Left lung (tissue), 10 donors: Measurements from ENCODE around the gene GATA6. TPM values are rescaled to one million over a fixed set of nuclear protein-coding genes. Genes with fewer than 3 reads are reported as not detected.

Source experiments
- ATAC-seq: fragments of 200-7000 bp; cut with Tn5 transposase; one replicate; pipeline ENCODE4 v1.9.1; 2020; ENCODE audit warnings: moderate library complexity
- DNase-seq, 4 donors: peaks; one replicate each; pipeline ENCODE4 v3.0.0-alpha.2; 2013 to 2020
- H3K27ac ChIP-seq, 2 donors: fragments of 200-600 bp; sonication (generic) in 1 of 2; one replicate each; pipeline versions ENCODE4 v1.5.0 to v1.8.0; 2020 to 2021
- H3K27me3 ChIP-seq, 2 donors: fragments of 200-600 bp; sonication (generic) in 1 of 2; one replicate each; pipeline versions ENCODE4 v1.5.0 to v1.8.0; 2020 to 2021
- H3K36me3 ChIP-seq, 2 donors: fragments of 200-600 bp; sonication (generic) in 1 of 2; one replicate each; pipeline versions ENCODE4 v1.5.0 to v1.8.0; 2020 to 2021
- H3K4me1 ChIP-seq, 2 donors: fragments of 200-600 bp; one replicate each; pipeline ENCODE4 v1.8.0; 2021
- H3K4me3 ChIP-seq, 2 donors: fragments of 200-600 bp; sonication (generic) in 1 of 2; one replicate each; pipeline versions ENCODE4 v1.5.0 to v1.8.0; 2020 to 2021; ENCODE audit warnings: mild to moderate bottlenecking in 1 of 2
- H3K9me3 ChIP-seq, 2 donors: fragments of 200-600 bp; sonication (generic) in 1 of 2; one replicate each; pipeline versions ENCODE4 v1.5.0 to v1.8.0; 2020 to 2021
- intact Hi-C, 2 donors: fragments of 100-400 bp; cut with DNase I; formaldehyde crosslinking; loops; one replicate each; pipeline versions ENCODE4 v1.11.2 to v1.14.2; 2022
- polyA plus RNA-seq, 6 donors: library from polyadenylated mRNA; unstranded; fragments of 120-200 nt; gene quantifications; one replicate each; pipeline ENCODE4 v1.2.1, GENCODE V29; 2013; ENCODE audit not compliant: insufficient read length in 6 of 6
- total RNA-seq, 2 donors: library from RNA; stranded (reverse); fragmentation: NEBNext Ultra II Directional; extraction: Animal tissue kit (Norgen Biotek cat#: 25700); gene quantifications; one replicate each; pipeline ENCODE4 v1.2.1, GENCODE V29; 2021
- TF ChIP-seq, protein P1 (sequence below), 2 donors: fragments of 200-600 bp; sonication (generic) in 1 of 2; IDR thresholded peaks; one replicate each; pipeline versions ENCODE4 v1.5.0 to v1.8.0; 2021; ENCODE audit warnings: antibody characterized with exemption in 2 of 2
- donor health status: DM: no; HTN: yes; CAD: no.
- donor health status: DM: no; HTN: no; CAD: no.

Gene GATA6
- total and polyA plus RNA-seq, 8 donors, result 20.6 to 71.3 (median 56.8) TPM

GRCh38 chr18:22185273-22185672 lies 15.9 kb downstream of the GATA6 start:
- peak in 1 of 4 donors; percentile 46 for DNase-seq
- intact Hi-C loops, result no loop called here
- peak overlapping the region; percentile 24 to 33 for H3K27ac ChIP-seq
- no peak overlapping the region for H3K4me3 ChIP-seq
- no peaks in the 10 kb centered on the region for H3K27me3 ChIP-seq
- H3K4me1 ChIP-seq, result peaks cover 24 to 25% of the 10 kb centered on the region in 2 donors
- H3K9me3 ChIP-seq, result no peaks in the 10 kb centered on the region
- peaks cover 0 to 21% of the 10 kb centered on the region in 2 donors for H3K36me3 ChIP-seq
- ATAC-seq, result no peak
- TF ChIP-seq, protein P1, sequence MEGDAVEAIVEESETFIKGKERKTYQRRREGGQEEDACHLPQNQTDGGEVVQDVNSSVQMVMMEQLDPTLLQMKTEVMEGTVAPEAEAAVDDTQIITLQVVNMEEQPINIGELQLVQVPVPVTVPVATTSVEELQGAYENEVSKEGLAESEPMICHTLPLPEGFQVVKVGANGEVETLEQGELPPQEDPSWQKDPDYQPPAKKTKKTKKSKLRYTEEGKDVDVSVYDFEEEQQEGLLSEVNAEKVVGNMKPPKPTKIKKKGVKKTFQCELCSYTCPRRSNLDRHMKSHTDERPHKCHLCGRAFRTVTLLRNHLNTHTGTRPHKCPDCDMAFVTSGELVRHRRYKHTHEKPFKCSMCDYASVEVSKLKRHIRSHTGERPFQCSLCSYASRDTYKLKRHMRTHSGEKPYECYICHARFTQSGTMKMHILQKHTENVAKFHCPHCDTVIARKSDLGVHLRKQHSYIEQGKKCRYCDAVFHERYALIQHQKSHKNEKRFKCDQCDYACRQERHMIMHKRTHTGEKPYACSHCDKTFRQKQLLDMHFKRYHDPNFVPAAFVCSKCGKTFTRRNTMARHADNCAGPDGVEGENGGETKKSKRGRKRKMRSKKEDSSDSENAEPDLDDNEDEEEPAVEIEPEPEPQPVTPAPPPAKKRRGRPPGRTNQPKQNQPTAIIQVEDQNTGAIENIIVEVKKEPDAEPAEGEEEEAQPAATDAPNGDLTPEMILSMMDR (IDR thresholded peaks at IDR 0.05), result no peak

- Histone ChIP-seq H3K36me3 (peaks cover 0 to 21% of the 10 kb centered on the region in 2 donors), H3K4me1 (peaks cover 25% of the 10 kb centered on the region in 2 donors)
- ATAC-seq, result peak; percentile 44
These were observed 16.5 kb downstream of the GATA6 start for GRCh38 chr18:22185771-22186386.

DNA sequence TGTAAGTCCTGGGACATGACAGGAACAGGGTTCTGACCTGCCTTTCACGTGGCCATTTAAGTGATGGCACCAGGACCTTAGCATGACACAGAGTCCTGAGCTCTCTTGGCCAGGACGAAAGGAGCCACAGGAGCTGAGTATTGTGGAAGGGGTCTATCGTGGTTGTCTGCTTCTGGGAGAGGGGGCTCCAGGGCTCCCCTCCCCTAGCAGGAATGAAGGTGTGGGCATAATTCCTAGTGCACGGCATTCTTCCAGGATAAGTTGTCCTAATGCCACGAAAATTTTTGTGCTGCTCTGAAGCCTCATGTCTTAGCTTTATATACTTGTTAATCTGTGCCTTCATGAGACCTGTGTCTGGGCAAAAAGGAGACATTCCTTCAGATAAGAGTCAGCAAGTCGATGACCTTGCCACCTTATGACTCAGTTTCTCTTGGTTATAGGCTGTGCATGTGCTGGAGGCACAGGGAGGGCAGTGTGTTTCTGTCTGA lies 17.1 kb downstream of the GATA6 start:
- H3K9me3 ChIP-seq, result no peaks in the 10 kb centered on the region
- H3K27ac ChIP-seq, result peak overlapping the region in 1 of 2 donors; percentile 2
- TF ChIP-seq, protein P1 (IDR thresholded peaks at IDR 0.05), result no peak
- DNase-seq, result no peak
- no peak for ATAC-seq
- H3K36me3 ChIP-seq, result peaks cover 0 to 18% of the 10 kb centered on the region in 2 donors
- H3K27me3 ChIP-seq, result no peaks in the 10 kb centered on the region
- intact Hi-C loops, result no loop called here
- no peak overlapping the region for H3K4me3 ChIP-seq
- H3K4me1 ChIP-seq, result peaks cover 25% of the 10 kb centered on the region in 2 donors

More at GRCh38 chr18:22185771-22186386, 16.5 kb downstream of the GATA6 start:
- H3K27me3 ChIP-seq, result no peaks in the 10 kb centered on the region
- intact Hi-C loops, result no loop called here
- H3K9me3 ChIP-seq, result no peaks in the 10 kb centered on the region
- TF ChIP-seq, protein P1 (IDR thresholded peaks at IDR 0.05), result no peak
- H3K4me3 ChIP-seq, result no peak overlapping the region
- no peak for DNase-seq
- H3K27ac ChIP-seq, result peak overlapping the region; percentile 24 to 33

DNA sequence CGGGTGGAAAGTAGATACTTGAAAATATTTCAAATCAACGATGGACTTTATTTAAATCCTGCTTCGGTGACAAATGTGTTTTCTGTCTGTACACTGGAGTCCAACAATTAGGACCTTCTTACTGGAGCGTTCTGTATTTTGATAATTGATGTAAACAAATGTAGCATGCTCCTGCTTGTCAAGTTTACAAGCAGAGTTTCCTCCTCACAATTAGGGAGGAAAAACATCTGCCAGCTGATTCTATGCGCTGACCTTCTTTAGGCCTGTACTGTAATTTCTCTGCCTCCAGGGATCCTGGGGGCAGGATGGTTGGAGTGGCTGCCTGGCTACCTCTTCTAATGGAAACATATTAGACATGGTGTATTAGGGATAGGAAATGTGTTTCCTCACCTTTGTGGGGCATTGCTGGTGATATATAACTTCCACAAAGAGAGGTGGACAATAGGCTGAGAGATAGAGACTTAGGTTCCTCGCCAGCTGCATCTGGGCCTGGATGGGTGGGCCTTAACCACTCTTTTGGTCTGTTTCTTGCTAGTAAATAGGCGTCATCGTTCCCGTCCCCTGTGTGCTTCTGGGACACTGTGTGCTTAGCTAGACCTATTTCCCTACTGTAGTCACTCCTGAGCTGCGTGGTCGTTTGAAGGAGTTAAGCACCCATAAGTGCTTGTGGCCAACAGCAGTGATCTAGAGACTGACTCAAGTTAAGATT lies 19.3 kb downstream of the GATA6 start:
- Histone ChIP-seq H3K36me3 (peaks cover 0 to 8% of the 10 kb centered on the region in 2 donors), H3K9me3 (no peaks in the 10 kb centered on the region), H3K4me3 (no peak overlapping the region), H3K27ac (peak overlapping the region in 1 of 2 donors; percentile 69), H3K27me3 (no peaks in the 10 kb centered on the region), H3K4me1 (peaks cover 38 to 45% of the 10 kb centered on the region in 2 donors)
- TF ChIP-seq, protein P1 (IDR thresholded peaks at IDR 0.05), result no peak
- ATAC-seq, result peak; percentile 59
- no peak for DNase-seq
- intact Hi-C loops, result no loop called here
